HepG2 (cell line): ENCODE measurements around the gene ABI3. TPM values are rescaled to one million over a fixed set of nuclear protein-coding genes. Genes with fewer than 3 reads are reported as not detected.

Source experiments
- ATAC-seq: fragments of 200-7000 bp; cut with Tn5 transposase; 3 replicates; pipeline ENCODE4 v1.9.1; 2020; ENCODE audit warnings: mild to moderate bottlenecking, moderate library complexity
- BruUV-seq: library from RNA; stranded (reverse); fragments of 400-500 nt; replicated peaks from 2 replicates; lab custom pipeline; 2021; lab: Mats Ljungman, UMichigan
- CTCF ChIA-PET: fragments of 300-600 bp; formaldehyde crosslinking; extraction: SDS; loops from one replicate; lab custom pipeline; 2021; ENCODE audit warnings: low total read pairs, inconsistent platforms, low intra/inter-chr PET ratio; lab: Yijun Ruan, JAX
- POLR2A ChIA-PET: fragments of 350-600 bp; sonication (Branson Sonifier 250); formaldehyde crosslinking; loops from one replicate; lab custom pipeline; 2020; ENCODE audit warnings: antibody characterized with exemption, inconsistent platforms; lab: Yijun Ruan, JAX
- DNase-seq: peaks from one replicate; pipeline ENCODE4 v3.0.0-alpha.2; 2015; ENCODE audit warnings: low spot score
- FAIRE-seq: peaks from 3 replicates; lab custom pipeline; 2011; peaks lifted over from hg19 to GRCh38; lab: Jason Lieb, UNC
- H2AFZ ChIP-seq: one replicate; pipeline ENCODE4 v1.6.1; 2011; ENCODE audit warnings: low read length, inconsistent platforms
- H3K27ac ChIP-seq: fragments of 300-600 bp; 3 replicates; pipeline ENCODE4 v1.8.0; 2011; ENCODE audit warnings: mixed run types, mild to moderate bottlenecking, mixed read lengths, low read length, inconsistent platforms; ENCODE audit not compliant: insufficient read depth; ENCODE audit errors: extremely low read length
- H3K27me3 ChIP-seq, 2 experiments: fragments of 200-600 bp in 1 of 2; 2 replicates in 1 of 2; 3 replicates in 1 of 2; pipeline versions ENCODE4 v1.6.0 to v1.8.0; 2011; ENCODE audit warnings: low read length in 2 of 2, mild to moderate bottlenecking in 2 of 2, moderate library complexity in 2 of 2, inconsistent platforms in 1 of 2; ENCODE audit not compliant: insufficient read depth in 2 of 2, control insufficient read depth in 1 of 2
- H3K36me3 ChIP-seq, 2 experiments: fragments of 200-600 bp in 1 of 2; replicated peaks in 1 of 2; 2 replicates in 1 of 2; 3 replicates in 1 of 2; pipeline versions ENCODE4 v1.5.1 to v1.8.0; 2011; ENCODE audit warnings: low read length in 2 of 2, inconsistent platforms in 1 of 2; ENCODE audit not compliant: insufficient read depth in 2 of 2, control insufficient read depth in 1 of 2
- H3K4me1 ChIP-seq: 2 replicates; pipeline ENCODE4 v1.5.1; 2012; ENCODE audit warnings: low read length, inconsistent platforms; ENCODE audit not compliant: insufficient read depth
- H3K4me2 ChIP-seq: 2 replicates; pipeline ENCODE4 v1.6.0; 2011; ENCODE audit warnings: low read depth, low read length, inconsistent platforms
- H3K4me3 ChIP-seq, 3 experiments: fragments of 200-600 bp in 1 of 3; sonication (generic), shearing (Covaris generic) in 1 of 3; replicated peaks in 1 of 3; 2 replicates each; pipeline ENCODE4 v1.5.1; 2011 to 2016; ENCODE audit warnings: low read length in 3 of 3, inconsistent platforms in 2 of 3, low read depth in 2 of 3, mild to moderate bottlenecking in 2 of 3, control low read depth in 1 of 3, mixed read lengths in 1 of 3; ENCODE audit not compliant: insufficient read depth in 1 of 3
- H3K79me2 ChIP-seq: one replicate; pipeline ENCODE4 v1.6.1; 2011; ENCODE audit warnings: low read length, inconsistent platforms; ENCODE audit not compliant: insufficient read depth
- H3K9ac ChIP-seq: 2 replicates; pipeline ENCODE4 v1.6.0; 2011; ENCODE audit warnings: mild to moderate bottlenecking, low read depth, low read length, inconsistent platforms; ENCODE audit not compliant: insufficient read depth
- H3K9me3 ChIP-seq: 2 replicates; pipeline ENCODE4 v1.5.1; 2012; ENCODE audit warnings: mild to moderate bottlenecking, low read length
- H4K20me1 ChIP-seq: 2 replicates; pipeline ENCODE4 v1.6.0; 2011; ENCODE audit warnings: inconsistent platforms, mild to moderate bottlenecking, low read length, moderate library complexity; ENCODE audit not compliant: insufficient read depth
- ATF5 ChIP-seq: sonication (generic); formaldehyde crosslinking; IDR thresholded peaks from 2 replicates; pipeline ENCODE4 v1.4.0; 2020; ENCODE audit warnings: mild to moderate bottlenecking, low read depth, missing genetic modification reagents
- BORCS8-MEF2B ChIP-seq: sonication (generic); formaldehyde crosslinking; IDR thresholded peaks from 2 replicates; pipeline ENCODE4 v1.8.0; 2022; ENCODE audit warnings: mild to moderate bottlenecking, missing genetic modification reagents
- CHCHD3 ChIP-seq: sonication (generic); formaldehyde crosslinking; IDR thresholded peaks from 2 replicates; pipeline ENCODE4 v1.8.0; 2022; ENCODE audit warnings: mild to moderate bottlenecking, missing genetic modification reagents, moderate library complexity
- ISX ChIP-seq: sonication (generic); formaldehyde crosslinking; conservative IDR thresholded peaks from 2 replicates; pipeline ENCODE4 v1.5.0; 2020; ENCODE audit warnings: missing genetic modification reagents
- MBNL3 ChIP-seq: fragments of 250-450 bp; sonication (Bioruptor Pico); conservative IDR thresholded peaks from 2 replicates; pipeline ENCODE4 v1.8.0; 2022; ENCODE audit warnings: mild to moderate bottlenecking, inconsistent platforms
- MXI1 ChIP-seq: IDR thresholded peaks from 3 replicates; pipeline ENCODE4 v1.6.1; 2012; ENCODE audit warnings: low read depth, low read length, inconsistent platforms, borderline replicate concordance
- NCOA1 ChIP-seq: sonication (generic); formaldehyde crosslinking; IDR thresholded peaks from 2 replicates; pipeline ENCODE4 v1.9.0; 2021; ENCODE audit warnings: missing genetic modification reagents
- SCMH1 ChIP-seq: sonication (generic); formaldehyde crosslinking; IDR thresholded peaks from 2 replicates; pipeline ENCODE4 v1.9.0; 2021; ENCODE audit warnings: missing genetic modification reagents, mild to moderate bottlenecking, borderline replicate concordance
- SNAPC2 ChIP-seq: sonication (generic); formaldehyde crosslinking; IDR thresholded peaks from 2 replicates; pipeline ENCODE4 v1.8.1; 2022; ENCODE audit warnings: mild to moderate bottlenecking, missing genetic modification reagents
- TOE1 ChIP-seq: sonication (generic); formaldehyde crosslinking; IDR thresholded peaks from 2 replicates; pipeline ENCODE4 v1.4.0; 2020; ENCODE audit warnings: mild to moderate bottlenecking, missing genetic modification reagents
- ZFP36 ChIP-seq: fragments of 150-350 bp; IDR thresholded peaks from 2 replicates; pipeline ENCODE4 v1.6.1; 2018; ENCODE audit warnings: borderline replicate concordance, low read length, low read depth; ENCODE audit not compliant: partially characterized antibody
- ZNF558 ChIP-seq: sonication (generic); formaldehyde crosslinking; IDR thresholded peaks from 2 replicates; pipeline ENCODE4 v1.9.0; 2022; ENCODE audit warnings: mild to moderate bottlenecking, missing genetic modification reagents, borderline replicate concordance
- ZNF567 ChIP-seq: sonication (generic); formaldehyde crosslinking; IDR thresholded peaks from 2 replicates; pipeline ENCODE4 v1.8.1; 2023; ENCODE audit warnings: mild to moderate bottlenecking, missing genetic modification reagents, borderline replicate concordance
- WGBS: methylation state at CpG from one replicate; pipeline ENCODE4 v1.1.6; 2017; ENCODE audit warnings: low lambda C conversion rate; 5-methylcytosine and 5-hydroxymethylcytosine counted together
- in situ Hi-C: cut with HindIII; loops from 2 replicates; pipeline ENCODE4 v1.10.0; 2017; ENCODE audit warnings: low pct_unique_long_range_greater_than_20kb; ENCODE audit not compliant: extremely low pct_ligation_motif_present
- intact Hi-C: fragments of 100-400 bp; cut with micrococcal nuclease; formaldehyde crosslinking; loops from one replicate; pipeline ENCODE4 v1.10.0; 2022; ENCODE audit not compliant: unreplicated experiment
- polyA plus RNA-seq, 8 experiments: library from polyadenylated mRNA; depleted of rRNA in 3 of 8; stranded (reverse) in 7 of 8; unstranded in 1 of 8; fragments of >200 nt; fragmentation: Illumina TruSeq in 4 of 8; extraction: Trizol in 4 of 8; gene quantifications; 2 replicates each; pipeline versions ENCODE4 v1.2.1 to v1.2.3, GENCODE V29; 2011 to 2016; ENCODE audit warnings: low read depth in 4 of 8, missing spikeins in 1 of 8, mixed read lengths in 1 of 8; ENCODE audit not compliant: insufficient read depth in 1 of 8
- total RNA-seq, 5 experiments: library from RNA; depleted of rRNA; stranded (reverse); fragments of >200 nt; fragmentation: Illumina TruSeq; extraction: Trizol; gene quantifications; 2 replicates each; pipeline ENCODE4 v1.2.3, GENCODE V29; 2016; ENCODE audit warnings: low read depth in 1 of 5
- TF ChIP-seq, protein P1 (sequence below): sonication (generic); formaldehyde crosslinking; IDR thresholded peaks from 2 replicates; pipeline ENCODE4 v1.8.1; 2022; ENCODE audit warnings: mild to moderate bottlenecking, missing genetic modification reagents
- TF ChIP-seq, protein P2 (sequence below): IDR thresholded peaks from 2 replicates; pipeline ENCODE4 v1.6.1; 2012; ENCODE audit warnings: low read length, improper control_type of control experiment

The ABI3 gene
- total and polyA plus RNA-seq, 2 of the 13 experiments (the other 11 are each of a cell fraction or from before 2014, with no cell fraction given) = not detected

GRCh38 chr17:49255125-49255524, 44.6 kb downstream of the ABI3 start:
- BruUV-seq = no TSS peak
- no peaks in the 10 kb centered on the region for H4K20me1 ChIP-seq
- H3K36me3 ChIP-seq = no peaks in the 10 kb centered on the region
- ChIA-PET POLR2A (no interaction called here), CTCF (no interaction called here)
- no peak overlapping the region for H3K9ac ChIP-seq
- H3K9me3 ChIP-seq = no peaks in the 10 kb centered on the region
- H2AFZ ChIP-seq = no peak overlapping the region
- DNase-seq (no peak), FAIRE-seq (no peak), ATAC-seq (no peak)
- H3K27ac ChIP-seq = no peak overlapping the region
- H3K4me2 ChIP-seq = no peak overlapping the region
- WGBS = 35% methylated on average over 5 of the region's 5 CpGs
- no peaks in the 10 kb centered on the region for H3K79me2 ChIP-seq
- TF ChIP-seq ZNF558 (CRISPR knock-in tag) (no peak), MBNL3 (CRISPR knock-in tag) (no peak), CHCHD3 (CRISPR knock-in tag) (no peak)
- TF ChIP-seq, protein P1, sequence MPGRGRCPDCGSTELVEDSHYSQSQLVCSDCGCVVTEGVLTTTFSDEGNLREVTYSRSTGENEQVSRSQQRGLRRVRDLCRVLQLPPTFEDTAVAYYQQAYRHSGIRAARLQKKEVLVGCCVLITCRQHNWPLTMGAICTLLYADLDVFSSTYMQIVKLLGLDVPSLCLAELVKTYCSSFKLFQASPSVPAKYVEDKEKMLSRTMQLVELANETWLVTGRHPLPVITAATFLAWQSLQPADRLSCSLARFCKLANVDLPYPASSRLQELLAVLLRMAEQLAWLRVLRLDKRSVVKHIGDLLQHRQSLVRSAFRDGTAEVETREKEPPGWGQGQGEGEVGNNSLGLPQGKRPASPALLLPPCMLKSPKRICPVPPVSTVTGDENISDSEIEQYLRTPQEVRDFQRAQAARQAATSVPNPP (CRISPR knock-in tag) = no peak
- H3K27me3 ChIP-seq = peaks cover 0 to 18% of the 10 kb centered on the region in 2 experiments
- H3K4me1 ChIP-seq = peaks cover 12% of the 10 kb centered on the region
- no peak overlapping the region for H3K4me3 ChIP-seq
- in situ Hi-C loops = no loop called here
- intact Hi-C loops = no loop called here

DNA sequence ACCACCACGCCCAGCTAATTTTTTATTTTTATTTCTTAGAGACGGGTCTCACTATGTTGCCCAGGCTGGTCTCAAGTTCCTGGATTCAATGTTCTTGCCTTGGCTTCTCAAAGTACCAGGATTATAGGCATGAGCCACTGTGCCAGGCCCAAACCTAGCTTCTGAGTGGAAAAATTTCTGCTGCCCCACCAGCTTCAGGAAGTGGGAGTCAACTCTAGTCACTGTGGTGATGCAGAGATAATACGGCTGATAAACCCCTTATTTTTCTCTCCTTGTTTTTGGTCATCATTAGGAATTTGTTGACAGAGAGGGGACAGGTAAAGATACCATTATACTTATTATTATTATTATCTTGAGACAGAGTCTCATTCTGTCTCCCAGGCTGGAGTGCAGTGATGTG, 47.9 kb downstream of the ABI3 start:
- CTCF ChIA-PET = no interaction called here
- no peak for FAIRE-seq
- H3K9ac ChIP-seq = no peak overlapping the region
- H3K9me3 ChIP-seq = no peaks in the 10 kb centered on the region
- no TSS peak for BruUV-seq
- no peak overlapping the region for H3K4me3 ChIP-seq
- DNase-seq = no peak
- no peak overlapping the region for H2AFZ ChIP-seq
- no peak overlapping the region for H3K27ac ChIP-seq
- no peaks in the 10 kb centered on the region for H3K79me2 ChIP-seq
- no peaks in the 10 kb centered on the region for H3K36me3 ChIP-seq
- H3K4me2 ChIP-seq = no peak overlapping the region
- in situ Hi-C loops = no loop called here
- no peak for ATAC-seq
- H4K20me1 ChIP-seq = no peaks in the 10 kb centered on the region
- peaks cover 2 to 25% of the 10 kb centered on the region in 2 experiments; a peak in 4 of 5 replicates for H3K27me3 ChIP-seq
- POLR2A ChIA-PET = no interaction called here
- H3K4me1 ChIP-seq = peaks cover 13% of the 10 kb centered on the region
- intact Hi-C loops = no loop called here
- WGBS = 83% methylated on average over 3 of the region's 3 CpGs
- TF ChIP-seq BORCS8-MEF2B (CRISPR knock-in tag) (no peak), TOE1 (CRISPR knock-in tag) (no peak), ATF5 (no peak), NCOA1 (no peak), ISX (CRISPR knock-in tag) (no peak), SCMH1 (CRISPR knock-in tag) (no peak), MXI1 (no peak), ZFP36 (no peak), SNAPC2 (no peak), ZNF567 (CRISPR knock-in tag) (no peak)
- TF ChIP-seq, protein P2, sequence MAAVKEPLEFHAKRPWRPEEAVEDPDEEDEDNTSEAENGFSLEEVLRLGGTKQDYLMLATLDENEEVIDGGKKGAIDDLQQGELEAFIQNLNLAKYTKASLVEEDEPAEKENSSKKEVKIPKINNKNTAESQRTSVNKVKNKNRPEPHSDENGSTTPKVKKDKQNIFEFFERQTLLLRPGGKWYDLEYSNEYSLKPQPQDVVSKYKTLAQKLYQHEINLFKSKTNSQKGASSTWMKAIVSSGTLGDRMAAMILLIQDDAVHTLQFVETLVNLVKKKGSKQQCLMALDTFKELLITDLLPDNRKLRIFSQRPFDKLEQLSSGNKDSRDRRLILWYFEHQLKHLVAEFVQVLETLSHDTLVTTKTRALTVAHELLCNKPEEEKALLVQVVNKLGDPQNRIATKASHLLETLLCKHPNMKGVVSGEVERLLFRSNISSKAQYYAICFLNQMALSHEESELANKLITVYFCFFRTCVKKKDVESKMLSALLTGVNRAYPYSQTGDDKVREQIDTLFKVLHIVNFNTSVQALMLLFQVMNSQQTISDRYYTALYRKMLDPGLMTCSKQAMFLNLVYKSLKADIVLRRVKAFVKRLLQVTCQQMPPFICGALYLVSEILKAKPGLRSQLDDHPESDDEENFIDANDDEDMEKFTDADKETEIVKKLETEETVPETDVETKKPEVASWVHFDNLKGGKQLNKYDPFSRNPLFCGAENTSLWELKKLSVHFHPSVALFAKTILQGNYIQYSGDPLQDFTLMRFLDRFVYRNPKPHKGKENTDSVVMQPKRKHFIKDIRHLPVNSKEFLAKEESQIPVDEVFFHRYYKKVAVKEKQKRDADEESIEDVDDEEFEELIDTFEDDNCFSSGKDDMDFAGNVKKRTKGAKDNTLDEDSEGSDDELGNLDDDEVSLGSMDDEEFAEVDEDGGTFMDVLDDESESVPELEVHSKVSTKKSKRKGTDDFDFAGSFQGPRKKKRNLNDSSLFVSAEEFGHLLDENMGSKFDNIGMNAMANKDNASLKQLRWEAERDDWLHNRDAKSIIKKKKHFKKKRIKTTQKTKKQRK = no peak
